Fibroblast of skin of right biceps (primary cell): ENCODE measurements around the gene GPR84.

Experiments used
- DNase-seq: peaks from one replicate; pipeline ENCODE4 v3.0.0-alpha.2; 2013

Gene GPR84

GRCh38 chr12:54321363-54321762, 42.9 kb downstream of the GPR84 start:
- DNase-seq = no peak
